Measurements from ENCODE around the gene CEP131. TPM values are rescaled to one million over a fixed set of nuclear protein-coding genes. Genes with fewer than 3 reads are reported as not detected.

Gene CEP131
- total RNA-seq, 6 experiments from 2014 or later = 1.5 to 4.3 (median 2.1) TPM

DNA sequence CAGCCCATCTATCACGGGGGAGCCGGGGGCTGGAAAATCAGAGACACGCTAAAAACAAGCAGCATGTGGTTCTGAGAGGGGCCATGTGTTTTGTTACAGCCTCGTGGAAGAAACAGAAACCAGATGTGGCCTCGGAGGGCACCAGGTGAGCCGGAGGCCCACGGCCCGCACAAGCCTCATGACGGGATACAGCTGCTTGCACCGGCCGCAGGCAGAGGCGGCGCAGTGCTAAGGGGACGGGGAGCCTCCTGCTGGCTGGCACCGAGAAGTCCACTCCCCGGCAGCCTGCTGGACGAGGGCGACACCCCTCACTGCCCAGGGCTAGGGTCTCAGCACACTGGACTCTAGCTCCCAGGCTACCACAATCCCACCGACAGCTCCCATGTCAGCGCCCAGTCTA is 35.5 kb upstream of the CEP131 start:
- Histone ChIP-seq H3K27me3 (no peaks in the 10 kb centered on the region), H3K36me3 (peaks cover 0 to 52% (median 15%) of the 10 kb centered on the region in 4 donors), H3K9me3 (no peaks in the 10 kb centered on the region), H3K4me1 (peaks cover 0 to 22% (median 0%) of the 10 kb centered on the region in 4 donors), H3K27ac (no peak overlapping the region), H3K4me3 (no peak overlapping the region)
- TF ChIP-seq POLR2A (IDR thresholded peaks at IDR 0.05) = no peak
- TF ChIP-seq, protein P1, sequence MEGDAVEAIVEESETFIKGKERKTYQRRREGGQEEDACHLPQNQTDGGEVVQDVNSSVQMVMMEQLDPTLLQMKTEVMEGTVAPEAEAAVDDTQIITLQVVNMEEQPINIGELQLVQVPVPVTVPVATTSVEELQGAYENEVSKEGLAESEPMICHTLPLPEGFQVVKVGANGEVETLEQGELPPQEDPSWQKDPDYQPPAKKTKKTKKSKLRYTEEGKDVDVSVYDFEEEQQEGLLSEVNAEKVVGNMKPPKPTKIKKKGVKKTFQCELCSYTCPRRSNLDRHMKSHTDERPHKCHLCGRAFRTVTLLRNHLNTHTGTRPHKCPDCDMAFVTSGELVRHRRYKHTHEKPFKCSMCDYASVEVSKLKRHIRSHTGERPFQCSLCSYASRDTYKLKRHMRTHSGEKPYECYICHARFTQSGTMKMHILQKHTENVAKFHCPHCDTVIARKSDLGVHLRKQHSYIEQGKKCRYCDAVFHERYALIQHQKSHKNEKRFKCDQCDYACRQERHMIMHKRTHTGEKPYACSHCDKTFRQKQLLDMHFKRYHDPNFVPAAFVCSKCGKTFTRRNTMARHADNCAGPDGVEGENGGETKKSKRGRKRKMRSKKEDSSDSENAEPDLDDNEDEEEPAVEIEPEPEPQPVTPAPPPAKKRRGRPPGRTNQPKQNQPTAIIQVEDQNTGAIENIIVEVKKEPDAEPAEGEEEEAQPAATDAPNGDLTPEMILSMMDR (IDR thresholded peaks at IDR 0.05) = no peak
- intact Hi-C loops (cut with DNase I) = loop anchor here in 1 of 2 donors (10.0 kb wide), 1 partner anchor 217 kb away; no protein-coding TSS in a partner anchor
- no CpG with 5 or more reads among the region's 20 CpGs for WGBS (ENCODE audit: insufficient coverage, low coverage, low lambda C conversion rate, missing lambda C conversion rate)
- DNase-seq = no peak
- no peak for ATAC-seq

DNA sequence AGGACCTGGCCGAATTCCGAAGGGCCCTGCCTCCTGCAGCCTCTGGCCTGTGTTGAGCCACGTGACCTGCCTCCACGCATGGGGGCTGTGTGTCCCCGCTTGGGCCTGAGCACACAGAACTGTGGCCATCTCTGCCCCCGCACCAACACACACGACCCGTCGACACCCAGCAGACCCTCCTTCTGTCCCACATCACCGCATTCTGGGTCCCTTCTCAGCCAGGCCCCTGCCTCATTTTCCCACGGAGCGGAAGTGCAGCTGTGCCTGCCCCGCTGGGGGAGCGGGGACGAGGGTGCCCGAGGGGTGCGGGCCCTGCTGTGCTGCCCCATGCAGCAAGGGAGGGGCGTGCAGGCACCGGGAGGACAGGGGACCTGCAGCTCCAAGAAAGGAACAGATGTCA is 34.8 kb upstream of the CEP131 start:
- DNase-seq (no peak), ATAC-seq (no peak)
- H3K36me3 ChIP-seq = peaks cover 0 to 51% (median 15%) of the 10 kb centered on the region in 4 donors
- intact Hi-C loops (cut with DNase I) = loop anchor here in 1 of 2 donors (10.0 kb wide), 1 partner anchor 217 kb away; no protein-coding TSS in a partner anchor
- TF ChIP-seq POLR2A (IDR thresholded peaks at IDR 0.05) = no peak
- TF ChIP-seq, protein P1 (IDR thresholded peaks at IDR 0.05) = no peak
- H3K27me3 ChIP-seq = no peaks in the 10 kb centered on the region
- H3K9me3 ChIP-seq = no peaks in the 10 kb centered on the region
- H3K4me1 ChIP-seq = peaks cover 0 to 22% (median 0%) of the 10 kb centered on the region in 4 donors
- no peak overlapping the region for H3K4me3 ChIP-seq
- no peak overlapping the region for H3K27ac ChIP-seq
- WGBS (ENCODE audit: insufficient coverage, low coverage, low lambda C conversion rate, missing lambda C conversion rate) = 100% methylated on average over 9 of the region's 19 CpGs

DNA sequence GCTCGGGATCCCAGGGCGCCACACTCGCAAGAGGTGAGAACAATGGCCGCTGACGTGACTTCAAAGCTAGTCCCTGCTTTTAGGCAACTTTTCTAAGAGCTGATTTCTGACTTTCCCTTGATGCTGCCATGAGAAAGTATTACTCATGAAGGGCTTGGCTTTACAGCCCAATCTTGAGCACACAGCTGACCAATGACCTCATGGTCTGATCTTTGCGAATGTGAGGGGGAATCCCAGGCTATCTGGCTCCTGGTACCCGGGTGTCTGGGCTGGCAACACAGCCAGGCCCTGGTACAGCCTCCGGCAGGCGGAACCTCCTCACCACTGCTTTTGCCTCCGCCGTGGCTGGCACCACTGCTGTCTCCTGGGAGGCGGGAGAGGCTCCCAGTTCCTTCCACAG is 33.9 kb upstream of the CEP131 start:
- no peak for TF ChIP-seq POLR2A (IDR thresholded peaks at IDR 0.05)
- TF ChIP-seq, protein P1 (IDR thresholded peaks at IDR 0.05) = no peak
- intact Hi-C loops (cut with DNase I) = loop anchor here in 1 of 2 donors (10.0 kb wide), 1 partner anchor 218 kb away; no protein-coding TSS in a partner anchor
- H3K4me3 ChIP-seq = no peak overlapping the region
- peak overlapping the region in 1 of 3 donors; percentile 33 for H3K27ac ChIP-seq
- peaks cover 0 to 22% (median 0%) of the 10 kb centered on the region in 4 donors for H3K4me1 ChIP-seq
- ATAC-seq (peak in 1 of 4 donors; percentile 29), DNase-seq (no peak)
- H3K27me3 ChIP-seq = no peaks in the 10 kb centered on the region
- no peaks in the 10 kb centered on the region for H3K9me3 ChIP-seq
- H3K36me3 ChIP-seq = peaks cover 0 to 51% (median 17%) of the 10 kb centered on the region in 4 donors
- 40% methylated on average over 1 of the region's 12 CpGs for WGBS (ENCODE audit: insufficient coverage, low coverage, low lambda C conversion rate, missing lambda C conversion rate)

DNA sequence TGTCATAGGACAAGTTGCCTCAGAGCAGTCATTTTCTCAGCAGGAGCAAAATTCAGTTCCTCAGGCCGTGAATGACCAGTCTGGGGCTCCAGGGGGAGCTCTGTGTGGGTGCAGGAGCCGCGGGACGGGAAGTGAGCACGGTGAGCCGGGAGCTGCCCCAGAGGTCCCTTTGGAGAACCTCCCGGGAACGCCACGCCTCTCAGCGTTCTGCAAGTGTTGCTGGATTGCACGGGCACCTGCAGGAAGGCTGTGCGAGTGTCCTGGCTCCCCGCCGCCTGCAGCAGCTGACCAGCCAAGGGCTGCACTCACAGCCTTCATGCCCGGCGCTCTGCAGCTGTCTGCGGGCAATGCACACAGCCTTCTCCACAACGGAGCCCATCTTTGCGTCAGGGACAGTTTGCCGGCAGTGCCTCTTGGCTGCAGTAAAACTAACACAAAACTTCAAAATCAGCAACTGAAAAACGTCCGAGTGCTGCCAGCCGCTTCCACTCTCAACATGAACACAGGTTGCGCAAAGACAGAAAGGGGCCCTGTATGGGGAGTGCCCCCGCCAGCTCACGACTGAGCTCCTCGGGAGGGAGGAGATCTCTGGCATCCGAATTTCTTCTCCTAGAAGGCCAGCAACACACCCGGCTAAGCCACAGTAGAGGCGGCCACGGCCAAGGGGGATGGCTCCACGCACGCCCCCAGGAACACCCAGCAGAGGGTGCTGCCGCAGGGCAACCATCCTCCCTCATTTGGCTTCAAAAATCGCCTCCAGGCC is 32.4 kb upstream of the CEP131 start:
- no peaks in the 10 kb centered on the region for H3K9me3 ChIP-seq
- ATAC-seq (peak; percentile 59 to 88 (median 70)), DNase-seq (peak; percentile 86 to 96 (median 87))
- WGBS (ENCODE audit: insufficient coverage, low coverage, low lambda C conversion rate, missing lambda C conversion rate) = 45% methylated on average over 4 of the region's 35 CpGs
- peaks cover 4 to 54% (median 12%) of the 10 kb centered on the region in 4 donors for H3K36me3 ChIP-seq
- peaks cover 0 to 22% (median 0%) of the 10 kb centered on the region in 4 donors for H3K4me1 ChIP-seq
- peak overlapping the region in 1 of 3 donors; percentile 56 for H3K27ac ChIP-seq
- no peak overlapping the region for H3K4me3 ChIP-seq
- no peak for TF ChIP-seq POLR2A (IDR thresholded peaks at IDR 0.05)
- TF ChIP-seq, protein P1 (IDR thresholded peaks at IDR 0.05) = peak; percentile 34 to 58 (median 48)
- intact Hi-C loops (cut with DNase I) = loop anchor here (5.0 to 10.0 kb wide), 2 partner anchors 220 to 227 kb away; no protein-coding TSS in a partner anchor
- no peaks in the 10 kb centered on the region for H3K27me3 ChIP-seq
